Measurements from ENCODE around the gene ERGIC1. TPM values are rescaled to one million over a fixed set of nuclear protein-coding genes. Genes with fewer than 3 reads are reported as not detected.
A peak's percentile ranks its signal among the peaks of the same experiment; 100 is the strongest.

Gene ERGIC1
- total and polyA plus RNA-seq, 2 of the 13 experiments (the other 11 are each of a cell fraction or from before 2014, with no cell fraction given), result 78.5 to 184 TPM

GRCh38 chr5:172852490-172853354 is 18.7 kb downstream of the ERGIC1 start (continued):
- peak; percentile 77; the same call in 1 of the 2 replicates for TF ChIP-seq ZNF441 (CRISPR knock-in tag; IDR thresholded peaks at IDR 0.05; ENCODE audit: borderline replicate concordance)
- TF ChIP-seq HMGXB3 (CRISPR knock-in tag; IDR thresholded peaks at IDR 0.05; ENCODE audit: borderline replicate concordance), result peak; percentile 72; the same call in 1 of the 2 replicates
- TF ChIP-seq KDM5A (IDR thresholded peaks at IDR 0.05; ENCODE audit: borderline replicate concordance, low read length), result no peak
- no peak; the same call in 1 of the 2 replicates for TF ChIP-seq ZBTB2 (CRISPR knock-in tag; IDR thresholded peaks at IDR 0.05; ENCODE audit: low read depth)
- 0 out of 2 replicates have a peak, but pooled peaks have one; percentile 38 for TF ChIP-seq ZNF775 (CRISPR knock-in tag; IDR thresholded peaks at IDR 0.05; ENCODE audit: borderline replicate concordance)
- peak; percentile 76; the same call in 1 of the 2 replicates for TF ChIP-seq SALL2 (CRISPR knock-in tag; IDR thresholded peaks at IDR 0.05)
- TF ChIP-seq ZNF547 (CRISPR knock-in tag; IDR thresholded peaks at IDR 0.05), result peak; percentile 73; the same call in 1 of the 2 replicates
- TF ChIP-seq DNMT3B (CRISPR knock-in tag; conservative IDR thresholded peaks at IDR 0.05), result 0 out of 2 replicates have a peak, but pooled peaks have one; percentile 76
- TF ChIP-seq HNF4A (CRISPR knock-in tag; IDR thresholded peaks at IDR 0.05), result peak; percentile 95
- TF ChIP-seq ZNF569 (CRISPR knock-in tag; IDR thresholded peaks at IDR 0.05; ENCODE audit: borderline replicate concordance), result no peak
- no peak for TF ChIP-seq TEAD2 (CRISPR knock-in tag; IDR thresholded peaks at IDR 0.05)
- TF ChIP-seq ZNF678 (CRISPR knock-in tag; IDR thresholded peaks at IDR 0.05), result no peak
- no peak for TF ChIP-seq MZF1 (CRISPR knock-in tag; IDR thresholded peaks at IDR 0.05; ENCODE audit: borderline replicate concordance)
- TF ChIP-seq ZNF570 (CRISPR knock-in tag; IDR thresholded peaks at IDR 0.05; ENCODE audit: borderline replicate concordance), result no peak
- TF ChIP-seq FOXM1 (CRISPR knock-in tag; IDR thresholded peaks at IDR 0.05), result no peak
- TF ChIP-seq ZBTB34 (CRISPR knock-in tag; IDR thresholded peaks at IDR 0.05), result no peak
- TF ChIP-seq CEBPZ (IDR thresholded peaks at IDR 0.05; ENCODE audit: low read length), result no peak
- TF ChIP-seq GATAD1 (CRISPR knock-in tag; IDR thresholded peaks at IDR 0.05), result peak; percentile 64; the same call in 1 of the 2 replicates
